NK-92 (cell line): ENCODE measurements around the gene C17orf78.
"Not testable (repeated sequence)": the region's sequence is repeated elsewhere in the genome, so short reads cannot be mapped to it uniquely, and the experiment has no call there.

Experiments used
- DNase-seq: peaks from one replicate; lab custom pipeline; 2025; ENCODE audit not compliant: unreplicated experiment; lab: John Stamatoyannopoulos, UW

The C17orf78 gene

GRCh38 chr17:37375706-37376105 is at the start of gene C17orf78:
C17orf78 (plus strand) TSS chr17:37375985; CDS start chr17:37376093, 108 bp downstream.
- DNase-seq, result no peak

GRCh38 chr17:37327341-37328090 is 48.3 kb upstream of the C17orf78 start:
- DNase-seq, result no peak

GRCh38 chr17:37338847-37339246 is 36.9 kb upstream of the C17orf78 start:
- DNase-seq, result no peak

- DNase-seq, result no peak
Observed at GRCh38 chr17:37339321-37339720, 36.5 kb upstream of the C17orf78 start.

- DNase-seq, result no peak
Observed at GRCh38 chr17:37340804-37341203, 35.0 kb upstream of the C17orf78 start.

- DNase-seq, result no peak
Observed at GRCh38 chr17:37342589-37342988, 33.2 kb upstream of the C17orf78 start.

GRCh38 chr17:37344519-37344918 is 31.3 kb upstream of the C17orf78 start:
- DNase-seq, result no peak

GRCh38 chr17:37346863-37347402 is 28.9 kb upstream of the C17orf78 start:
- DNase-seq, result not testable (repeated sequence)

- not testable (repeated sequence) for DNase-seq
Observed at GRCh38 chr17:37356796-37357569, 18.8 kb upstream of the C17orf78 start.

- no peak for DNase-seq
Observed at GRCh38 chr17:37358098-37358829, 17.5 kb upstream of the C17orf78 start.

GRCh38 chr17:37358830-37359681 is 16.7 kb upstream of the C17orf78 start:
- DNase-seq, result peak; percentile 38

- no peak for DNase-seq
Observed at GRCh38 chr17:37359682-37360188, 16.1 kb upstream of the C17orf78 start.

GRCh38 chr17:37360632-37361031 is 15.2 kb upstream of the C17orf78 start:
- DNase-seq, result no peak

- DNase-seq, result no peak
Observed at GRCh38 chr17:37361543-37361942, 14.2 kb upstream of the C17orf78 start.

GRCh38 chr17:37365589-37365988 is 10.2 kb upstream of the C17orf78 start:
- no peak for DNase-seq

GRCh38 chr17:37368577-37368976 is 7.2 kb upstream of the C17orf78 start:
- no peak for DNase-seq

- no peak for DNase-seq
Observed at GRCh38 chr17:37373530-37374159, 2.1 kb upstream of the C17orf78 start.

GRCh38 chr17:37382056-37382455 is 6.3 kb downstream of the C17orf78 start:
- no peak for DNase-seq

GRCh38 chr17:37384560-37385149 is 8.9 kb downstream of the C17orf78 start:
- no peak for DNase-seq
